HT-29 (cell line): ENCODE data around the gene ADAM15. TPM values are rescaled to one million over a fixed set of nuclear protein-coding genes. Genes with fewer than 3 reads are reported as not detected.

ENCODE experiments used
- DNase-seq: peaks from one replicate; pipeline ENCODE4 v3.0.0-alpha.2; 2015; ENCODE audit warnings: low spot score
- total RNA-seq: library from RNA; depleted of rRNA; stranded (reverse); fragments of >200 nt; shearing (Covaris generic); gene quantifications from 2 replicates; pipeline ENCODE4 v1.2.3, GENCODE V29; 2014

ADAM15 gene
- total RNA-seq, 1 experiment from 2014 or later: 177 TPM

GRCh38 chr1:155070158-155070621, 19.1 kb downstream of the ADAM15 start:
- peak; percentile 35 for DNase-seq

GRCh38 chr1:155070721-155071569, 19.8 kb downstream of the ADAM15 start:
- peak; percentile 74 for DNase-seq

- no peak for DNase-seq
Observed at GRCh38 chr1:155071701-155072100, 20.6 kb downstream of the ADAM15 start.

GRCh38 chr1:155072531-155073289, 21.6 kb downstream of the ADAM15 start:
- DNase-seq: no peak

- no peak for DNase-seq
Observed at GRCh38 chr1:155073377-155074242, 22.5 kb downstream of the ADAM15 start.

- no peak for DNase-seq
Observed at GRCh38 chr1:155075535-155075934, 24.4 kb downstream of the ADAM15 start.

- no peak for DNase-seq
Observed at GRCh38 chr1:155076371-155076770, 25.3 kb downstream of the ADAM15 start.

- DNase-seq: peak; percentile 31
Observed at GRCh38 chr1:155077346-155077745, 26.2 kb downstream of the ADAM15 start.

GRCh38 chr1:155077758-155078445, 26.8 kb downstream of the ADAM15 start:
- DNase-seq: peak; percentile 45

GRCh38 chr1:155078469-155079209, 27.5 kb downstream of the ADAM15 start, which contains the start of gene EFNA3:
TSS of gene EFNA3 (plus strand) at chr1:155078837. CDS start at chr1:155078942, 105 bp downstream.
- DNase-seq: peak; percentile 60

GRCh38 chr1:155079210-155079486, 28.0 kb downstream of the ADAM15 start:
- DNase-seq: no peak

GRCh38 chr1:155079487-155080311, 28.6 kb downstream of the ADAM15 start:
- DNase-seq: no peak

- DNase-seq: no peak
Observed at GRCh38 chr1:155080312-155081228, 29.5 kb downstream of the ADAM15 start.

- DNase-seq: no peak
Observed at GRCh38 chr1:155081472-155082300, 30.6 kb downstream of the ADAM15 start.

- DNase-seq: no peak
Observed at GRCh38 chr1:155082301-155083051, 31.4 kb downstream of the ADAM15 start.

- DNase-seq: peak; percentile 63
Observed at GRCh38 chr1:155083052-155083541, 32.0 kb downstream of the ADAM15 start.
